ENCODE results near the gene RPL13.

RPL13 gene

GRCh38 chr16:89545044-89545830, 15.2 kb upstream of the RPL13 start:
- DNase-seq (ENCODE audit: low spot score), result no peak

GRCh38 chr16:89545831-89546574, 14.5 kb upstream of the RPL13 start:
- DNase-seq (ENCODE audit: low spot score), result no peak

GRCh38 chr16:89546781-89547180, 13.7 kb upstream of the RPL13 start:
- no peak for DNase-seq (ENCODE audit: low spot score)

- no peak for DNase-seq (ENCODE audit: low spot score)
These were observed 13.2 kb upstream of the RPL13 start for GRCh38 chr16:89547291-89547690.

- DNase-seq (ENCODE audit: low spot score), result no peak
These were observed 12.6 kb upstream of the RPL13 start for GRCh38 chr16:89547860-89548259.

GRCh38 chr16:89548344-89549006, 12.0 kb upstream of the RPL13 start:
- no peak for DNase-seq (ENCODE audit: low spot score)

- peak; percentile 10 for DNase-seq (ENCODE audit: low spot score)
These were observed 11.3 kb upstream of the RPL13 start for GRCh38 chr16:89549007-89549700.

GRCh38 chr16:89550421-89551007, 10.0 kb upstream of the RPL13 start:
- DNase-seq (ENCODE audit: low spot score), result no peak

GRCh38 chr16:89552329-89552728, 8.2 kb upstream of the RPL13 start:
- no peak for DNase-seq (ENCODE audit: low spot score)

GRCh38 chr16:89552913-89553312, 7.6 kb upstream of the RPL13 start:
- no peak for DNase-seq (ENCODE audit: low spot score)

GRCh38 chr16:89553733-89554132, 6.7 kb upstream of the RPL13 start:
- DNase-seq (ENCODE audit: low spot score), result no peak

- DNase-seq (ENCODE audit: low spot score), result no peak
These were observed 6.1 kb upstream of the RPL13 start for GRCh38 chr16:89554343-89554742.

GRCh38 chr16:89555265-89555664, 5.2 kb upstream of the RPL13 start:
- no peak for DNase-seq (ENCODE audit: low spot score)

GRCh38 chr16:89555780-89556179, 4.7 kb upstream of the RPL13 start:
- no peak for DNase-seq (ENCODE audit: low spot score)

- DNase-seq (ENCODE audit: low spot score), result peak; percentile 83
These were observed 3.5 kb upstream of the RPL13 start for GRCh38 chr16:89556750-89557689.

- DNase-seq (ENCODE audit: low spot score), result no peak
These were observed 2.6 kb upstream of the RPL13 start for GRCh38 chr16:89557690-89558490.

GRCh38 chr16:89561142-89561883, 831 bp downstream of the RPL13 start:
- no peak for DNase-seq (ENCODE audit: low spot score)

- DNase-seq (ENCODE audit: low spot score), result no peak
These were observed 1.6 kb downstream of the RPL13 start for GRCh38 chr16:89561884-89562599.

- DNase-seq (ENCODE audit: low spot score), result no peak
These were observed 2.5 kb downstream of the RPL13 start for GRCh38 chr16:89562939-89563338.
